A549 (cell line): ENCODE measurements around the gene TRANK1. TPM values are rescaled to one million over a fixed set of nuclear protein-coding genes. Genes with fewer than 3 reads are reported as not detected.
"Not testable (repeated sequence)": the region's sequence is repeated elsewhere in the genome, so short reads cannot be mapped to it uniquely, and the experiment has no call there.

ENCODE experiments used
- ATAC-seq, 2 experiments: fragments of 200-7000 bp in 1 of 2; fragments of >200 bp in 1 of 2; cut with Nextera tagmentation in 1 of 2; cut with Tn5 transposase in 1 of 2; 3 replicates each; pipeline versions ENCODE4 v1.8.0 to v1.9.1; 2018 to 2020; ENCODE audit warnings: mild to moderate bottlenecking in 1 of 2, moderate library complexity in 1 of 2
- CTCF ChIA-PET: fragments of 300-600 bp; sonication (Branson Sonifier 250); formaldehyde crosslinking; extraction: SDS; loops from one replicate; lab custom pipeline; 2021; ENCODE audit warnings: antibody characterized with exemption, inconsistent platforms; lab: Yijun Ruan, JAX
- POLR2A ChIA-PET: fragments of 350-600 bp; formaldehyde crosslinking; extraction: SDS; loops from one replicate; lab custom pipeline; 2021; ENCODE audit warnings: antibody characterized with exemption, inconsistent platforms; lab: Yijun Ruan, JAX
- DNase-seq, 2 experiments: peaks; one replicate each; pipeline versions ENCODE4 v3.0.0 to v3.0.0-alpha.2; 2011 to 2016; ENCODE audit warnings: low read depth in 1 of 2, low spot score in 1 of 2
- FAIRE-seq: peaks from 2 replicates; lab custom pipeline; 2011; peaks lifted over from hg19 to GRCh38; lab: Jason Lieb, UNC
- H3K27ac ChIP-seq, 2 experiments: fragments of >200 bp; sonication (Bioruptor Twin); formaldehyde crosslinking; 3 replicates each; pipeline ENCODE4 v1.5.1; 2016 to 2017
- H3K4me1 ChIP-seq: fragments of >200 bp; sonication (Bioruptor Twin); formaldehyde crosslinking; 3 replicates; pipeline ENCODE4 v1.6.1; 2016
- H3K4me2 ChIP-seq: fragments of >200 bp; sonication (Bioruptor Twin); formaldehyde crosslinking; 3 replicates; pipeline ENCODE4 v1.6.1; 2016
- H3K4me3 ChIP-seq: fragments of >200 bp; sonication (Bioruptor Twin); formaldehyde crosslinking; 3 replicates; pipeline ENCODE4 v1.5.1; 2016
- H3K9me3 ChIP-seq: fragments of >200 bp; sonication (Bioruptor Twin); formaldehyde crosslinking; 3 replicates; pipeline ENCODE4 v1.6.1; 2016
- BHLHE40 ChIP-seq: IDR thresholded peaks from 2 replicates; pipeline ENCODE4 v1.6.1; 2012; ENCODE audit warnings: low read depth, low read length, inconsistent platforms
- CBX2 ChIP-seq: fragments of 200-600 bp; sonication (generic); IDR thresholded peaks from 2 replicates; pipeline ENCODE4 v1.6.1; 2016; ENCODE audit warnings: low read depth, mild to moderate bottlenecking, borderline replicate concordance
- CBX8 ChIP-seq: fragments of 200-600 bp; sonication (generic); IDR thresholded peaks from 2 replicates; pipeline ENCODE4 v1.6.1; 2016
- CEBPB ChIP-seq, 2 experiments: fragments of >200 bp in 1 of 2; sonication (Bioruptor Twin) in 1 of 2; formaldehyde crosslinking in 1 of 2; IDR thresholded peaks; 2 replicates each; pipeline ENCODE4 v1.6.1; 2012 to 2016
- CHD2 ChIP-seq: fragments of 150-350 bp; IDR thresholded peaks from 2 replicates; pipeline ENCODE4 v1.6.1; 2014; ENCODE audit warnings: low read length; ENCODE audit not compliant: partially characterized antibody
- EP300 ChIP-seq, 2 experiments: fragments of >200 bp; sonication (Bioruptor Twin); formaldehyde crosslinking; IDR thresholded peaks; 2 replicates in 1 of 2; 3 replicates in 1 of 2; pipeline ENCODE4 v1.6.1; 2016 to 2017
- ESRRA ChIP-seq: fragments of 150-350 bp; IDR thresholded peaks from 2 replicates; pipeline ENCODE4 v1.6.1; 2014; ENCODE audit warnings: mild to moderate bottlenecking, low read length, borderline replicate concordance
- FOSL2 ChIP-seq, 2 experiments: fragments of 450-650 bp in 1 of 2; fragments of >200 bp in 1 of 2; sonication (Bioruptor Twin) in 1 of 2; formaldehyde crosslinking; IDR thresholded peaks; 2 replicates each; pipeline versions ENCODE4 v1.5.0 to v1.6.1; 2016 to 2020; ENCODE audit warnings: mild to moderate bottlenecking in 1 of 2, moderate library complexity in 1 of 2
- FOXS1 ChIP-seq: fragments of 250-450 bp; sonication (Bioruptor Pico); IDR thresholded peaks from 2 replicates; pipeline ENCODE4 v1.5.0; 2020; ENCODE audit warnings: mild to moderate bottlenecking, moderate library complexity
- HDAC2 ChIP-seq: fragments of 200-600 bp; sonication (generic); IDR thresholded peaks from 2 replicates; pipeline ENCODE4 v1.6.1; 2016
- HEYL ChIP-seq: fragments of 250-450 bp; sonication (Bioruptor Pico); IDR thresholded peaks from 2 replicates; pipeline ENCODE4 v1.8.0; 2021; ENCODE audit warnings: mild to moderate bottlenecking, moderate library complexity
- HOXA7 ChIP-seq: fragments of 250-450 bp; sonication (Bioruptor Pico); IDR thresholded peaks from 2 replicates; pipeline ENCODE4 v1.5.0; 2020; ENCODE audit warnings: mild to moderate bottlenecking, moderate library complexity
- HOXB5 ChIP-seq: fragments of 250-450 bp; sonication (Bioruptor Pico); IDR thresholded peaks from 2 replicates; pipeline ENCODE4 v1.5.0; 2020; ENCODE audit warnings: mild to moderate bottlenecking, moderate library complexity
- JUN ChIP-seq, 2 experiments: fragments of >200 bp; sonication (Bioruptor Twin); formaldehyde crosslinking; IDR thresholded peaks; 2 replicates in 1 of 2; 3 replicates in 1 of 2; pipeline ENCODE4 v1.6.1; 2016 to 2017
- JUNB ChIP-seq: fragments of >200 bp; sonication (Bioruptor Twin); formaldehyde crosslinking; IDR thresholded peaks from 2 replicates; pipeline ENCODE4 v1.6.1; 2016
- KDM1A ChIP-seq: fragments of 200-600 bp; sonication (generic); IDR thresholded peaks from 2 replicates; pipeline ENCODE4 v1.6.1; 2016; ENCODE audit warnings: low read depth, mild to moderate bottlenecking
- KDM5A ChIP-seq: fragments of 200-600 bp; sonication (generic); IDR thresholded peaks from 2 replicates; pipeline ENCODE4 v1.6.1; 2016; ENCODE audit warnings: antibody characterized with exemption, mild to moderate bottlenecking
- MAZ ChIP-seq: fragments of 150-350 bp; IDR thresholded peaks from 2 replicates; pipeline ENCODE4 v1.6.1; 2014; ENCODE audit warnings: antibody characterized with exemption, low read depth, low read length, borderline replicate concordance
- NPAS2 ChIP-seq: fragments of 250-450 bp; sonication (Bioruptor Pico); IDR thresholded peaks from 2 replicates; pipeline ENCODE4 v1.8.0; 2022; ENCODE audit warnings: mild to moderate bottlenecking, moderate library complexity, borderline replicate concordance
- PHF8 ChIP-seq: fragments of 200-600 bp; sonication (generic); IDR thresholded peaks from 2 replicates; pipeline ENCODE4 v1.6.1; 2016; ENCODE audit warnings: low read depth, mild to moderate bottlenecking, antibody characterized with exemption, moderate library complexity, borderline replicate concordance
- POLR2AphosphoS2 ChIP-seq: conservative IDR thresholded peaks from 2 replicates; pipeline ENCODE4 v1.6.1; 2012; ENCODE audit warnings: low read length, improper control_type of control experiment, inconsistent platforms
- RARB ChIP-seq: fragments of 250-450 bp; sonication (Bioruptor Pico); IDR thresholded peaks from 2 replicates; pipeline ENCODE4 v1.8.0; 2021; ENCODE audit warnings: mild to moderate bottlenecking, moderate library complexity
- RCOR1 ChIP-seq: fragments of 150-350 bp; IDR thresholded peaks from 2 replicates; pipeline ENCODE4 v1.6.1; 2014; ENCODE audit warnings: antibody characterized with exemption, low read length, low read depth
- SREBF2 ChIP-seq: fragments of 450-650 bp; IDR thresholded peaks from 2 replicates; pipeline ENCODE4 v1.6.1; 2014; ENCODE audit warnings: mild to moderate bottlenecking, moderate library complexity
- ZFP36 ChIP-seq: fragments of 450-650 bp; IDR thresholded peaks from 2 replicates; pipeline ENCODE4 v1.6.1; 2014; ENCODE audit warnings: borderline replicate concordance; ENCODE audit not compliant: partially characterized antibody
- ZNF302 ChIP-seq: fragments of 250-450 bp; sonication (Bioruptor Pico); IDR thresholded peaks from 2 replicates; pipeline ENCODE4 v1.9.0; 2021; ENCODE audit warnings: inconsistent platforms, mild to moderate bottlenecking, moderate library complexity
- WGBS: methylation state at CpG from one replicate; pipeline ENCODE4 v1.1.6; 2017; ENCODE audit errors: missing lambda C conversion rate; 5-methylcytosine and 5-hydroxymethylcytosine counted together
- polyA plus RNA-seq, 4 experiments: library from polyadenylated mRNA; depleted of rRNA in 3 of 4; stranded (reverse); fragments of >200 nt; fragmentation: RNase III in 1 of 4; extraction: RNeasy Plus Mini Kit Qiagen cat#74134 plus additional on column Dnase treatment in 1 of 4; gene quantifications; 2 replicates in 3 of 4; 3 replicates in 1 of 4; pipeline ENCODE4 v1.2.3, GENCODE V29; 2011 to 2017
- TF ChIP-seq, protein P1 (sequence below): IDR thresholded peaks from 2 replicates; pipeline ENCODE4 v1.6.1; 2012; ENCODE audit warnings: low read depth, borderline replicate concordance
- TF ChIP-seq, protein P2 (sequence below): fragments of >200 bp; sonication (Bioruptor Twin); formaldehyde crosslinking; IDR thresholded peaks from 3 replicates; pipeline ENCODE4 v1.5.1; 2016

Gene TRANK1
- polyA plus RNA-seq, 2 of the 4 experiments (the other 2 are of a cell fraction): 0.58 to 3.2 TPM

DNA sequence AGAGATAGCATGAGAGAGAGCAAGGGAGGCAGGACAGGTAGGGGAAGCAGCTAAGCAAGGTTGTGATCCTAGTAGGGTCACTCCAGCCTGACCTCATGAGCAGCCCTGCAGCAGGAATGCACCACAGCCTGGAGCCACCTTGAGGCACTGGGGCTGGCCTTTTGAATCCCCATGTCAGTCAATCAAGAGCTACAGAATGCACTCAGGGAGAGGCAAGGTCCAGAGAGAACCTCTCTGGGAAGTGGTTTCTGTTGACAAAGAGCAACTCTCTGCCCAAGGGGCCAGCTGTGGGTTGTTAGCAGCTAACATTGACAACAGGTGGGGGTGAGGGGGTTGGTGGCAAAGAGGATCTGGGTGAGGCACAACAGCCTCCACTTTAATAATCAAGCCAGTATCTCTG is 54.6 kb downstream of the TRANK1 start:
- H3K4me1 ChIP-seq: peaks cover 11% of the 10 kb centered on the region; the same call in 2 of the 3 replicates
- no peak for TF ChIP-seq ZNF302
- no peak for TF ChIP-seq HEYL (CRISPR knock-in tag)
- TF ChIP-seq RARB: no peak
- no peak for TF ChIP-seq PHF8
- no peak for TF ChIP-seq HOXB5 (CRISPR knock-in tag)
- no peak for TF ChIP-seq JUNB
- no peak for TF ChIP-seq KDM1A
- no peak for TF ChIP-seq NPAS2 (CRISPR knock-in tag)
- TF ChIP-seq, protein P1, sequence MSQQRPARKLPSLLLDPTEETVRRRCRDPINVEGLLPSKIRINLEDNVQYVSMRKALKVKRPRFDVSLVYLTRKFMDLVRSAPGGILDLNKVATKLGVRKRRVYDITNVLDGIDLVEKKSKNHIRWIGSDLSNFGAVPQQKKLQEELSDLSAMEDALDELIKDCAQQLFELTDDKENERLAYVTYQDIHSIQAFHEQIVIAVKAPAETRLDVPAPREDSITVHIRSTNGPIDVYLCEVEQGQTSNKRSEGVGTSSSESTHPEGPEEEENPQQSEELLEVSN: no peak
- TF ChIP-seq, protein P2, sequence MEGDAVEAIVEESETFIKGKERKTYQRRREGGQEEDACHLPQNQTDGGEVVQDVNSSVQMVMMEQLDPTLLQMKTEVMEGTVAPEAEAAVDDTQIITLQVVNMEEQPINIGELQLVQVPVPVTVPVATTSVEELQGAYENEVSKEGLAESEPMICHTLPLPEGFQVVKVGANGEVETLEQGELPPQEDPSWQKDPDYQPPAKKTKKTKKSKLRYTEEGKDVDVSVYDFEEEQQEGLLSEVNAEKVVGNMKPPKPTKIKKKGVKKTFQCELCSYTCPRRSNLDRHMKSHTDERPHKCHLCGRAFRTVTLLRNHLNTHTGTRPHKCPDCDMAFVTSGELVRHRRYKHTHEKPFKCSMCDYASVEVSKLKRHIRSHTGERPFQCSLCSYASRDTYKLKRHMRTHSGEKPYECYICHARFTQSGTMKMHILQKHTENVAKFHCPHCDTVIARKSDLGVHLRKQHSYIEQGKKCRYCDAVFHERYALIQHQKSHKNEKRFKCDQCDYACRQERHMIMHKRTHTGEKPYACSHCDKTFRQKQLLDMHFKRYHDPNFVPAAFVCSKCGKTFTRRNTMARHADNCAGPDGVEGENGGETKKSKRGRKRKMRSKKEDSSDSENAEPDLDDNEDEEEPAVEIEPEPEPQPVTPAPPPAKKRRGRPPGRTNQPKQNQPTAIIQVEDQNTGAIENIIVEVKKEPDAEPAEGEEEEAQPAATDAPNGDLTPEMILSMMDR: no peak
- TF ChIP-seq MAZ: no peak
- no peak for TF ChIP-seq EP300 (IDR thresholded peaks at IDR 0.05)
- TF ChIP-seq CHD2: no peak
- no peak for TF ChIP-seq FOSL2 (IDR thresholded peaks at IDR 0.05)
- no peak for TF ChIP-seq FOSL2 (CRISPR knock-in tag; IDR thresholded peaks at IDR 0.05)
- TF ChIP-seq ESRRA: no peak
- TF ChIP-seq RCOR1: no peak
- no peak for TF ChIP-seq CBX2
- no peak for TF ChIP-seq HDAC2
- ATAC-seq (no peak), FAIRE-seq (no peak), DNase-seq (no peak)
- ChIA-PET POLR2A (no interaction called here), CTCF (interaction anchor here (1.2 to 1.6 kb wide), 2 partner anchors 21 to 69 kb away, joined by 3 to 4 read pairs; no protein-coding TSS in a partner anchor)
- H3K4me2 ChIP-seq: no peak overlapping the region
- no peak overlapping the region for H3K27ac ChIP-seq
- no peaks in the 10 kb centered on the region for H3K9me3 ChIP-seq
- H3K4me3 ChIP-seq: no peak overlapping the region

DNA sequence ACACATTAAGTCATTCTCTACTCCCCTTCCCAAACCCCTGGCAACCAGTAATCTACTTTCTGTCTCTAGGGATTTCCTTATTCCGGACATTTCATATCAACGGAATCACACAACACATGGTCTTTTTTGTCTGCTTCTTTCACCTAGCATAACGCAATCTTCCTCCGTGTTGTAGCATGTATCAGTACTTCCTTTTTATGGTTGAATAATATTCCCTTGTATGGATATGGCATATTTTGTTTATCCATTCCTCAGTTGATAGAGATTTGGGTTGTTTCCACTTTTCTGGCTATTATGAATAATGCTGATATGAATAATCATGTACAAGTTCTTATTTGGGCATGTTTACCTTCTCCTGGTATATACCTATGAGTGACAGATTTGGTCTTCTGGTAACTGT is 63.1 kb downstream of the TRANK1 start:
- FAIRE-seq: no peak
- Histone ChIP-seq H3K27ac (no peak overlapping the region), H3K4me3 (no peak overlapping the region), H3K9me3 (no peaks in the 10 kb centered on the region), H3K4me2 (no peak overlapping the region), H3K4me1 (no peaks in the 10 kb centered on the region)
- POLR2A ChIA-PET: no interaction called here
- ATAC-seq: no peak
- DNase-seq: no peak
- WGBS: 65% methylated on average over 4 of the region's 4 CpGs
- CTCF ChIA-PET: interaction anchor here (1.0 kb wide), 1 partner anchor 13 kb away, joined by 3 read pairs; no protein-coding TSS in a partner anchor
- no peak for TF ChIP-seq ZFP36
- no peak for TF ChIP-seq CEBPB (IDR thresholded peaks at IDR 0.05)
- TF ChIP-seq, protein P2: no peak
- no peak for TF ChIP-seq JUNB
- no peak for TF ChIP-seq BHLHE40
- TF ChIP-seq FOXS1: no peak
- TF ChIP-seq POLR2AphosphoS2: no peak
- TF ChIP-seq MAZ: no peak
- TF ChIP-seq FOSL2 (IDR thresholded peaks at IDR 0.05): no peak
- TF ChIP-seq FOSL2 (CRISPR knock-in tag; IDR thresholded peaks at IDR 0.05): no peak
- TF ChIP-seq JUN (IDR thresholded peaks at IDR 0.05): no peak
- no peak for TF ChIP-seq HOXA7 (CRISPR knock-in tag)
- TF ChIP-seq KDM1A: no peak
- TF ChIP-seq SREBF2: no peak
- no peak for TF ChIP-seq HDAC2
- TF ChIP-seq CBX8: no peak
- TF ChIP-seq CBX2: no peak
- no peak for TF ChIP-seq KDM5A

DNA sequence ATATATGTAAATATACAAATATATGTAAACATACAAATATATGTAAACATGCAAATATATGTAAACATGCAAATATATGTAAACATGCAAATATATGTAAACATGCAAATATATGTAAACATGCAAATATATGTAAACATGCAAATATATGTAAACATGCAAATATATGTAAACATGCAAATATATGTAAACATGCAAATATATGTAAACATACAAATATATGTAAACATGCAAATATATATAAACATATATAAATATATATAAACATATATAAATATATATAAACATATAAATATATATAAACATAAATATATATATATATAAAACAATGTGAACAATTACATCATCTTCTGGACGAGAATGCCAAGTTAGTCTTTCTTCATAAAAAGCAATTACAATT is 65.0 kb downstream of the TRANK1 start:
- H3K9me3 ChIP-seq, FAIRE-seq, POLR2A ChIA-PET, H3K4me1 ChIP-seq, DNase-seq, H3K4me3 ChIP-seq, CTCF ChIA-PET, H3K27ac ChIP-seq, ATAC-seq, H3K4me2 ChIP-seq: not testable (repeated sequence)
- 71% methylated on average over 1 of the region's 1 CpG for WGBS
